GM23338 (cell line): ENCODE measurements around the gene AKR1B1. TPM values are rescaled to one million over a fixed set of nuclear protein-coding genes. Genes with fewer than 3 reads are reported as not detected.

ENCODE experiments used
- ATAC-seq: fragments of 200-7000 bp; cut with Tn5 transposase; 3 replicates; pipeline ENCODE4 v1.9.1; 2020
- DNase-seq: peaks from one replicate; pipeline ENCODE4 v3.0.0-alpha.2; 2015; ENCODE audit warnings: low spot score
- H2AFZ ChIP-seq: fragments of 200-600 bp; sonication (generic); 2 replicates; pipeline ENCODE4 v1.8.0; 2016; ENCODE audit warnings: antibody characterized with exemption, mild to moderate bottlenecking, moderate library complexity
- H3F3A ChIP-seq: fragments of 200-600 bp; sonication (generic); replicated peaks from 2 replicates; pipeline ENCODE4 v1.8.0; 2017; ENCODE audit warnings: antibody characterized with exemption, mixed run types, low read depth
- H3K27ac ChIP-seq: fragments of 200-600 bp; sonication (generic); 2 replicates; pipeline ENCODE4 v1.6.1; 2016; ENCODE audit warnings: low read depth
- H3K27me3 ChIP-seq: fragments of 200-600 bp; sonication (generic); 2 replicates; pipeline ENCODE4 v1.8.0; 2016; ENCODE audit warnings: mild to moderate bottlenecking, mixed run types, moderate library complexity; ENCODE audit not compliant: insufficient read depth
- H3K36me3 ChIP-seq: fragments of 200-600 bp; sonication (generic); 2 replicates; pipeline ENCODE4 v1.8.0; 2016; ENCODE audit warnings: mild to moderate bottlenecking; ENCODE audit not compliant: insufficient read depth
- H3K4me1 ChIP-seq: fragments of 200-600 bp; sonication (generic); 2 replicates; pipeline ENCODE4 v1.8.0; 2016; ENCODE audit warnings: mild to moderate bottlenecking, moderate library complexity; ENCODE audit not compliant: insufficient read depth
- H3K4me2 ChIP-seq: fragments of 200-600 bp; sonication (generic); 2 replicates; pipeline ENCODE4 v1.7.1; 2017; ENCODE audit warnings: mixed run types
- H3K4me3 ChIP-seq: fragments of 200-600 bp; sonication (generic); 2 replicates; pipeline ENCODE4 v1.6.1; 2016; ENCODE audit warnings: mixed run types
- H3K79me2 ChIP-seq: fragments of 200-600 bp; sonication (generic); replicated peaks from 2 replicates; pipeline ENCODE4 v1.8.0; 2017; ENCODE audit warnings: mild to moderate bottlenecking; ENCODE audit not compliant: insufficient read depth
- H3K9me2 ChIP-seq: fragments of 200-600 bp; sonication (generic); 2 replicates; pipeline ENCODE4 v1.8.0; 2017; ENCODE audit not compliant: insufficient read depth
- H4K20me1 ChIP-seq: fragments of 200-600 bp; sonication (generic); replicated peaks from 2 replicates; pipeline ENCODE4 v1.8.0; 2017; ENCODE audit warnings: mild to moderate bottlenecking; ENCODE audit not compliant: insufficient read depth
- H3K27ac Mint-ChIP-seq: 2 replicates; pipeline ENCODE4 v1.8.0; 2020; ENCODE audit warnings: inconsistent platforms, mild to moderate bottlenecking, moderate library complexity, mixed read lengths
- H3K27me3 Mint-ChIP-seq: 3 replicates; pipeline ENCODE4 v1.8.0; 2022; ENCODE audit warnings: low read depth, mild to moderate bottlenecking, moderate library complexity, mixed read lengths, inconsistent platforms; ENCODE audit not compliant: insufficient read depth, poor library complexity
- H3K36me3 Mint-ChIP-seq: 3 replicates; pipeline ENCODE4 v1.8.0; 2021; ENCODE audit warnings: low read depth, mild to moderate bottlenecking, inconsistent platforms, moderate library complexity, mixed read lengths
- H3K4me1 Mint-ChIP-seq: 3 replicates; pipeline ENCODE4 v1.8.0; 2020; ENCODE audit warnings: mild to moderate bottlenecking, inconsistent platforms, mixed read lengths
- H3K4me3 Mint-ChIP-seq: 3 replicates; pipeline ENCODE4 v1.8.0; 2021; ENCODE audit warnings: moderate library complexity, mild to moderate bottlenecking, inconsistent platforms, mixed read lengths
- H3K9me3 Mint-ChIP-seq: 3 replicates; pipeline ENCODE4 v1.8.0; 2020; ENCODE audit warnings: moderate library complexity, mild to moderate bottlenecking, inconsistent platforms, mixed read lengths
- CREB1 ChIP-seq: fragments of 250-450 bp; sonication (Bioruptor Pico); IDR thresholded peaks from 2 replicates; pipeline ENCODE4 v1.5.0; 2020; ENCODE audit warnings: low read depth, mild to moderate bottlenecking, moderate library complexity
- CTCF ChIP-seq, 2 experiments: fragments of 200-600 bp in 1 of 2; sonication (generic) in 1 of 2; conservative IDR thresholded peaks; 2 replicates each; pipeline versions ENCODE4 v1.5.1 to v1.6.1; 2016 to 2017; ENCODE audit warnings: antibody characterized with exemption in 2 of 2, low read depth in 2 of 2, mild to moderate bottlenecking in 2 of 2, moderate library complexity in 1 of 2
- ETS1 ChIP-seq: IDR thresholded peaks from 2 replicates; pipeline ENCODE4 v1.6.1; 2016; ENCODE audit warnings: antibody characterized with exemption
- EZH2 ChIP-seq: fragments of 200-600 bp; sonication (generic); IDR thresholded peaks from one replicate; pipeline ENCODE4 v1.8.0; 2017; ENCODE audit warnings: antibody characterized with exemption, mild to moderate bottlenecking, low read depth; ENCODE audit not compliant: unreplicated experiment
- EZH2phosphoT487 ChIP-seq: fragments of 200-600 bp; sonication (generic); IDR thresholded peaks from one replicate; pipeline ENCODE4 v1.8.1; 2018; ENCODE audit warnings: antibody characterized with exemption; ENCODE audit not compliant: unreplicated experiment
- JUNB ChIP-seq: IDR thresholded peaks from one replicate; pipeline ENCODE4 v1.6.1; 2016; ENCODE audit warnings: antibody characterized with exemption; ENCODE audit not compliant: unreplicated experiment
- NANOG ChIP-seq: IDR thresholded peaks from 2 replicates; pipeline ENCODE4 v1.6.1; 2016; ENCODE audit warnings: antibody characterized with exemption, borderline replicate concordance
- POLR2AphosphoS5 ChIP-seq: IDR thresholded peaks from 2 replicates; pipeline ENCODE4 v1.6.1; 2016; ENCODE audit warnings: antibody characterized with exemption, low read depth
- REST ChIP-seq: IDR thresholded peaks from one replicate; pipeline ENCODE4 v1.6.1; 2018; ENCODE audit warnings: antibody characterized with exemption; ENCODE audit not compliant: unreplicated experiment
- STAT1 ChIP-seq: IDR thresholded peaks from one replicate; pipeline ENCODE4 v1.6.1; 2016; ENCODE audit warnings: antibody characterized with exemption; ENCODE audit not compliant: unreplicated experiment
- ZNF114 ChIP-seq: fragments of 250-450 bp; sonication (Bioruptor Pico); IDR thresholded peaks from 2 replicates; pipeline ENCODE4 v1.5.0; 2020; ENCODE audit warnings: mild to moderate bottlenecking, moderate library complexity
- ZNF331 ChIP-seq: fragments of 250-450 bp; sonication (Bioruptor Pico); IDR thresholded peaks from 2 replicates; pipeline ENCODE4 v1.5.0; 2020; ENCODE audit warnings: low read depth, mild to moderate bottlenecking, moderate library complexity
- ZNF462 ChIP-seq: fragments of 250-450 bp; sonication (Bioruptor Pico); IDR thresholded peaks from 2 replicates; pipeline ENCODE4 v1.5.0; 2020; ENCODE audit warnings: mild to moderate bottlenecking, moderate library complexity
- polyA plus RNA-seq: library from polyadenylated mRNA; unstranded; fragments of >200 nt; fragmentation: Nextera tagmentation; extraction: Ambion mirVana; gene quantifications from 2 replicates; pipeline ENCODE4 v1.2.1, GENCODE V29; 2016
- total RNA-seq: library from RNA; depleted of rRNA; stranded (reverse); fragments of >200 nt; shearing (Covaris generic); gene quantifications from 2 replicates; pipeline ENCODE4 v1.2.3, GENCODE V29; 2014

The AKR1B1 gene
- total and polyA plus RNA-seq, 2 experiments from 2014 or later: 132 to 154 TPM

GRCh38 chr7:134396031-134396430 lies 62.9 kb downstream of the AKR1B1 start:
- Mint-ChIP-seq H3K4me3 (no peak overlapping the region), H3K9me3 (no peaks in the 10 kb centered on the region), H3K4me1 (no peaks in the 10 kb centered on the region), H3K27ac (no peak overlapping the region), H3K36me3 (no peaks in the 10 kb centered on the region), H3K27me3 (peaks cover 4% of the 10 kb centered on the region)
- H3K27ac ChIP-seq: no peak overlapping the region
- H2AFZ ChIP-seq: no peak overlapping the region
- ATAC-seq (no peak), DNase-seq (no peak)
- no peaks in the 10 kb centered on the region for H4K20me1 ChIP-seq
- no peak overlapping the region for H3K4me3 ChIP-seq
- H3K9me2 ChIP-seq: no peaks in the 10 kb centered on the region
- H3K4me2 ChIP-seq: no peak overlapping the region
- TF ChIP-seq ZNF331 (CRISPR knock-in tag) (no peak), REST (no peak), ZNF114 (CRISPR knock-in tag) (no peak), JUNB (no peak), NANOG (no peak), POLR2AphosphoS5 (no peak), EZH2phosphoT487 (no peak), CTCF (conservative IDR thresholded peaks at IDR 0.05; ENCODE audit: low read depth in 2 of 2) (no peak), ETS1 (no peak), CREB1 (CRISPR knock-in tag) (no peak), ZNF462 (CRISPR knock-in tag) (no peak), EZH2 (no peak), STAT1 (no peak)
- no peaks in the 10 kb centered on the region for H3K79me2 ChIP-seq
- H3F3A ChIP-seq: no peaks in the 10 kb centered on the region
- no peaks in the 10 kb centered on the region for H3K4me1 ChIP-seq
- no peaks in the 10 kb centered on the region for H3K27me3 ChIP-seq
- no peaks in the 10 kb centered on the region for H3K36me3 ChIP-seq
